Fibroblast of lung (primary cell): Measurements from ENCODE around the gene PRR15.

ENCODE experiments used
- CTCF ChIP-seq, 2 donors: IDR thresholded peaks in 1 of 2; conservative IDR thresholded peaks in 1 of 2; 1 replicate in 1 of 2; 2 replicates in 1 of 2; pipeline ENCODE4 v1.5.1; 2011 to 2012; ENCODE audit warnings: low read length in 2 of 2, control low read depth in 1 of 2, inconsistent platforms in 1 of 2, low read depth in 1 of 2, mild to moderate bottlenecking in 1 of 2
- EZH2 ChIP-seq: IDR thresholded peaks from 2 replicates; pipeline ENCODE4 v1.5.1; 2012; ENCODE audit warnings: low read length, control low read depth, mild to moderate bottlenecking; ENCODE audit errors: missing control alignments

- TF ChIP-seq CTCF (conservative IDR thresholded peaks at IDR 0.05 in 1 of 2, IDR thresholded peaks at IDR 0.05 in 1 of 2; ENCODE audit: low read depth in 1 of 2, low read length in 2 of 2) (no peak), EZH2 (no peak)
Observed at GRCh38 chr7:29607259-29607658, 43.6 kb downstream of the PRR15 start.
